NCI-H2107 treated with DMSO at 0.1 percent for 48 hours (cell line): Measurements from ENCODE around the gene ACTL6B.
A peak's percentile ranks its signal among the peaks of the same experiment; 100 is the strongest.
"Not testable (repeated sequence)": the region's sequence is repeated elsewhere in the genome, so short reads cannot be mapped to it uniquely, and the experiment has no call there.

Source experiments
- DNase-seq: peaks from one replicate; lab custom pipeline; 2025; ENCODE audit not compliant: unreplicated experiment; lab: John Stamatoyannopoulos, UW

The ACTL6B gene

DNA sequence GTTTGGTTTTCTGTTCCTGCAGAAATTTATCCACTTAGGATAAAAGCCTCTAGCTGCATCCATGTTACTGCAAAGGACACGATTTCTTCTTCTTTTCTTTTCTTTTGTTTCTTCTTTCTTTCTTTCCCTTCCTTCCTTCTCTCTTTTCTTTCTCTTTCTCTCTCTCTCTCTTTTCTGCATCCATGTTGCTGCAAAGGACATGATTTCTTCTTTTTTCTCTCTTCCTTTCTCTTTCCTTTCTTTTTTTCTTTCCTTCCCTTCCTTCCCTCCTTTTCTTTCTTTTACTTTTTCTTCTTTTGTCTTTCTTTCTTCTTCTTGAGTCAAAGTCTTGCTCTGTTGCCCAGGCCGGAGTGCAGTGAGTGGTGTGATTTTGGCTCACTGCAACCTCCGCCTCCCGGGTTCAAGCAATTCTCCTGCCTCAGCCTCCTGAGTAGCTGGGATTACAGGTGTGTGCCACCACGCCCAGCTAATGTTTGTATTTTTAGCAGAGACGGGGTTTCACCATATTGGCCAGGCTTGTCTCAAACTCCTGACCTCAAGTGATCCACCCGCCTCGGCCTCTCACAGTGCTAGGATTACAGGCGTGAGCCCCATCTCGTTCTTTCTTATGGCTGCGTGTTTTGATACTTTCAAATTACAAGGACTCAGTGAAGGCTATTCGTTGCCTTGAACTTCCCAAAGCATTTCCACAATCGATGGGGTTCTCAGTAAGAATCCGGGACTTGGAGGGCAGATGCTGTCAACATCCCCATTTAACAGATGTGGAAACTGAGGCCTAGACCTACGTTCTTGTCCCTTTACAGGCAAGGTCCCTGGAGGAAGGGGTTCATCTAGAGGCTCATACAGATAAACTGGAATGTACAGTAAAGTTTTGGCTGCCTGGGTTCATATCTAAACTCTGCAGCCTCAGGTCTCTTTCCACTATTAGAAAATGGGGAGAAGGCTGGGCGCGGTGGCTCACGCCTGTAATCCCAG lies 15.4 kb upstream of the ACTL6B start:
- no peak for DNase-seq

DNA sequence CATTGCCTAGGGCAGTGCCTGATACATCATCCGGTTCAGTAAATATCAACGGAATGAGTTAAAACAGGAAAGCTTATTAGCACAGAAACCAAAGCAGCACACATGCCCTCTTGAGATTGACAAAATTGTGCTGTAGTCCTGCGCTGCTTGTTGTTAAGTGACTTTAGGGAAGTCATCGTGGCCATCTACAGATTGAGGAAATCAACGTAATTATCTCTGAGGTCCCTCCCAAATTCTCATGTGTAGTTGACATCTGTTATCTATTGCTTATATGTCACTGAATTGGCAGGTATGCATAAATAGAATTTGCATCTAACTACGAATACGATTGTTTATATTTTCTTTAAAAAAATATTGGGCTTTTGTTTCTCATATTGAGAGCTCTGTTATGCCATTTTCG lies 13.8 kb upstream of the ACTL6B start:
- no peak for DNase-seq

DNA sequence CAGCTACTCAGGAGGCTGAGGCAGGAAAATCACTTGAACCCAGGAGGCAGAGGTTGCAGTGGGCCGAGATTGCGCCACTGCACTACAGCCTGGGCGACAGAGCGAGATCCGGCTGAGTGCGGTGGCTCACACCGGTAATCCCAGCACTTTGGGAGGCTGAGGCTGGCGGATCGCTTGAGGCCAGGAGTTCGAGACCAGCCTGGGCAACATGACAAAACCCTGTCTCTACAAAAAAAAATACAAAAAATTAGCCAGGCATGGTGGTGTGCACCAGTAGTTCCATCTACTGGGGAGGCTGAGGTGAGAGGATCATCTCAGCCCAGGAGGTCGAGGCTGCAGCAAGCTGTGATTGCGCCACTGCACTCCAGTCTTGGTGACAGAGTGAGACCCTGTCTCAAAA lies 12.9 kb upstream of the ACTL6B start:
- not testable (repeated sequence) for DNase-seq

DNA sequence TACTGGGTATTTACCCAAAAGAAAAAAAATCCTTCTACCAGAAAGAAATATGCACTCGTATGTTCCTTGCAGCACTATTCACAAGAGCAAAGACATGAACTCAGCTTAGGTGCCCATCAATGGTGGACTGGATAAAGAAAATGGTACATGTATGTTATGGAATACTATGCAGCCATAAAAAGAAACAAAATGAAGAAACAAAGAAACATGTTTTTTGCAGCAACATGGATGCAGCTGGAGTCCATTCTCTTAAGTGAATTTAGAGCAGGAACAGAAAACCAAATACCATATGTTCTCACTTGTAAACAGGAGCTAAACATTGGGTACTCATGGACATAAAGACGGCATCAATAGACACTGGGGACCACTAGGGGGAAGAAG lies 11.8 kb upstream of the ACTL6B start:
- DNase-seq: no peak

DNA sequence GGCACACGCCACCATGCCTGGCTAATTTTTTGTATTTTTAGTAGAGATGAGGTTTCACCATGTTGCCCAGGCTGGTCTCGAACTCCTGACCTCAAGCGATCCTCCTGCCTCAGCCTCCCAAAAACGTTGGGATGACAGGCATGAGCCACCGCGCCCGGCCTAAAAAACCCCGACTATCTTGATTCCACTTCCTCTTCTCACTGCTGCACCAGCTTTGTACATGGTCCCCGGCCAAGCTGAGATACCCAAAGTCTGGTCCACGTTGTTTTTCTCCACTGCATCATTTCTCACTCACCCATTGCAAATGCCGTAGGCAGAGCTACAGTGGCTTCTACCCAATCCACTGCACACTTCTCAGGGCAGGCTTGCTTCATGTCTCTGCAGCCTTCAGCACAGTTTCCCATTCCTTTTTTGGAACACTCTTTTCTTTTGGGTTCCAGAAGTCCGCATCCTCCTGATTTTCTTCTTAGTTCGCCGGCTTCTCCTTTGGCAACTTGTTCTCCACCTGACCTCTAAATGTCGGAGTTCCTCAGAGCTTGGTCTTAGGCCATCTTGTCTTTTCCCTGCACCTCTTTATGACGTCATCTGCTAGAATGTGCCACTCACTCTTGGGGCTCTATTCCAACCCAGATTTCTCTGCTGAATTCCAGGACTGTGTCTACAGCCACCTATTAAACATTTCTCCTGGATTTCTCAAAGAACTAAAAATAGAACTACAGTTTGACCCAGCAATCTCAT lies 11.3 kb upstream of the ACTL6B start:
- DNase-seq: no peak

DNA sequence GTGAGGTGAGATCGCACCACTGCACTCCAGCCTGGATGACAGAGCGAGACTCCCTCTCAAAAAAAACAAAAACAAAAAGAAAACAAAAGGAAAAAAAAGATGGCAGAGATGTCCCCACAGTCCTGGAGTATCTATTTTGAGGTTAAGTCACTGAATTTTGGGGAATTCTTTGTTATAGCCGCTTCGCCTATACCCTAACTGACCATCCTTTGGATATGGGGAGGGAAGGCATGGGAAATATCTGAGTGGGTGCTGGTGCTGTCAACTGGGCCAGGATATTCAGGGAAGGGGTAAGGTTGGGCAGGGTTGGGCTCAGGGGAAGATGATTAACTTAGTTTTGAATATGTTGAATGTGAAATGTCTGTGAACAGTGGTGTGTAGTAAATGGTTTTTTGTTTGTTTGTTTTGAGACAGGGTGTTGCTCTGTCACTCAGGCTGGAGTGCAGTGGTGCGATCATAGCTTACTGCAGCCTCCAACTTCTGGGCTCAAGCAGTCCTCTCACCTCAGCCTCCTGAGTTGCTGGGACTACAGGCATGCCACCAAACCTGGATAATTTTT lies 9.0 kb upstream of the ACTL6B start:
- no peak for DNase-seq

DNA sequence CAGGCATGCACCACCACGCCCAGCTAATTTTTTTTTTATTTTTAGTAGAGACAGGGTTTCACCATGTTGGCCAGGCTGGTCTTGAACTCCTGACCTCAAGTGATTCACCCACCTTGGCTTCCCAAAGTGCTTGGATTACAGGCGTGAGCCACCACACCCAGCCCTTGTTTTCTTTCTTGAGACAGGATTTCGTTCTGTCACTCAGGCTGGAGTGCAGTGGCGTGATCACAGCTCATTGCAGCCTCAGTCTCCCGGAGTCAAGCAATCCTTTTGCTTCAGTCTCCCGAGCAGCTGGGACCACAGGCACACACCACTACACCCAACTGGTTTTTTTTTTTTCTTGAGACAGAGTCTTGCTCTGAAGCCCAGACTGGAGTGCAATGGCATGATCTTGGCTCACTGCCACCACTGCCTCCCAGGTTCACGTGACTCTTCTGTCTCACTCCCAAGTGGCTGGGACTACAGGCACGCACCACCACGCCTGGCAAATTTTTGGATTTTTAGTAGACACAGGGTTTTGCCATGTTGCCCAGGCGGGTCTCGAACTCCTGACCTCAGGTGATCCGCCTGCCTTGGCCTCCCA lies 6.0 kb upstream of the ACTL6B start:
- DNase-seq: not testable (repeated sequence)

DNA sequence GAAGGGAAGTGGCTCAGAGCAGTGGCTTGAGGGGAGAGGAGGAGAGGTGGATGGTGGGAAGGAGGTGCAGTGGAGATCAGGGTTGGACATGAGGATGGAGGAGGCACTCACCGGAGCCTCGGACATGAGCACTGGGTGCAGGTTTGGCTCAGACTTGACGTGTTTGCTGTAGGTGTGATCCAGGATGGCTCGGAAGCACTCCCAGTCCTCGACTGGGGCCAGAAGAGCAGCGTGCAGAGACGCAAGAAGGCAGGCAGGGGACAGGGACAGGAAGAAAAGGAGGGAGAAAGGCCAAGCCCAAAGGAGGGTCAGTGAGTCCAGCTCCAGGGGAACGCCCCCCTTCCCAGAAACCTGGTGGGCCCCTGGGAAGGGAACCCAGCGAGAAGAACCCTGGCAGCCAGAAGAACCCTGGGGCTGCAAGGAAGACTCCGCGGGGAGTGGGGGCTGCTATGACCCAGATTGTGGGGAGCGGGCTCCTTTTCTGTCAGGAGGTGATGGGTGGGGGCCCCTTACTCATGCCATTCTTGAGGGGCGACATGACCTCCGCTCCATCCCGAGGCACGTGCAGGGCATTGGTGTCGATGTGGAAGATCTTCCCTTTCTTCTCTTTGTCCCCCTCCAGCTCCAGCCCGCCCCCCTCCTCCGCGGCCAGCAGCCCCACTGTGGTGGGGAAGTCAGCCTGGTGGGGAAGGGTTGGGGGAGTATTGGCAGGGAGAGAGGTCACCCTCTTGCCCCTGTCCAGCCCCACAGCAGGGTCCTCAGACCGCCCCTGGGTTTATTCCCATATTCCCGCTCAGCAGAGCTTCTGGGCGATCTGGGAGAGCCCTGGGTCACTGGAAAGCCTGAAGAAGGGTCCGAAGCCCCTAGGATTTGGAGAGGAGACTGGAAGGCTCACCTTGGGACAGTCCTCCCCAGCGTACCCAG lies 1.1 kb downstream of the ACTL6B start:
- DNase-seq: no peak

DNA sequence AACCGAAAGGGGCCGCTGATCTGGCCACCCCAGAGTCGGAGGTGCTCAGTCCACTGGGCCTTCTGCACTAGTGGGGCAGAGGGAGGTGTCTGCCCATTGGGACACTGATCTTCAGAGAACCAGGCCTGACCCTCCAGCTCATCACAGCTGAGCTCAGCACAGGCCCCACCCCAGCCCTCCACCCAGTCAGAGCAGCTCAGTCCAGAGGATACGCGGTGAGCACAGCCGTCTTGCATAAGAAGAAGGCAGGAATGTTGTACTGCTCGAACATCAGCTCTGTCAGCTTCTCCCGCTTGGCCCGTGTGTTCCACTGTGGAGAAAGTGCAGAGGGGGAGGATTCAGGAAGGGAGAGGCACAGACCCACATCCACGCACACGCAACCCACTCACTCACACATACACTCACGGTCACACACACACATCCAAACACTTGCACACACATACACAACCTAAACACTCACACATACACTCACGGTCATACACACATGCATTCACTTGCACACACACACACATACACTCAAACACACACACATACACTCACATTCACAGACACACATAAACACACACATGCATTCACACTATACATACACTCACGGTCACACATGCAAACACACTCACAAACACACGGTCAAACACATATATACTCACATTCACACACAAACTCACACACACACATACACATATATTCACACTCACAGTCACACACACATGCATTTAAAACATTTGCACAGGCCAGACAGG lies 6.3 kb downstream of the ACTL6B start:
- DNase-seq: no peak

DNA sequence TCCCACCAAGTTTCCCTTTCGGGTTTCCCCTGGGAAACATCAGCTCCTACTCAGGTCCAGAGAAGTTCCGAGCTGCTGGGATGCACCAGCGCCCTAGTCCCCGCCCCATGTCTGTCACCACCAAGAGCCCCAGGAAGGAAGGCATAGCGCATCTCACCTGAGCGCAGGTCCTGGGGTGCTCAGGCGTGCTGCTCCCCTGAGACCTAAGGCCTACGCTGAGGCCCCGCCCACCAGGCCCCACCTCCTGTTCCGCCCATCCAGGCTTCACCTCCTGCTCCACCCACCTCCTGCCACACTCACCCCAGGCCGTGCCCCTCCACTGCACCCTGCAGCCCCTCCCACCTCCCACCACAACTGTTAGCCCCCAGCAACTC lies 13.7 kb downstream of the ACTL6B start:
- peak; percentile 19 for DNase-seq

DNA sequence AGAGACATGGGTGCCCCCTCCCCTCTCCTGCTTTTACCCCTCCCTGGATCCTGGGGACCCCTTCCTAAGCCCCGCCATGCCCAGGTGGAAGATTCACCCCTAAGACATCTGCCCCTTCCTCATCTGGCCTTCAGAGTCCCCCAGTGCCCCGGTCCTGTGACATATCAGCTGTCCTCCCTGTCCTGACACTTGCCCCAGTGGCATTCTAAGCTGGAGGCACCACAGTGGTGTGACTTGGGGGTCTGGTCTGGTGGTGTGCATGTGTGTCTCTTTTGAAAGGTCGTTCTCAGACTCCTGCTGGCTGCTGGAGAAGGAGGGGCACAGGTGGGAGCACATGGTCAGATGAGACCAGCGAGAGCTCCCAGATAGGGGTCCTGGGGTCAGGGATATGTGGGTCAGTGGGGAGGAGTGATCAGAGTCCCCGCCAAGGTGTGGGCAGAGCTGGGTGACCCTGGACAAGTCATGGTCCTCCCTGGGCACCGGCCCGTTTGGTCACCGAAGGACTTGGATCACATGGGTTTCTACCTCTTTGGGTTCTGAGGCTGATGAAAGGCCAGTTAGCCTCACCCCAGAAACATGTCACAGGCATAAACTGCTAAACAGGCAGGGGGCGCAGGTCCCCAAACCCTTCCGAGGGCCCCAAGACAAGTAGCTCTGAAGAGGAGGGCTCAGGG lies 14.3 kb downstream of the ACTL6B start:
- no peak for DNase-seq

DNA sequence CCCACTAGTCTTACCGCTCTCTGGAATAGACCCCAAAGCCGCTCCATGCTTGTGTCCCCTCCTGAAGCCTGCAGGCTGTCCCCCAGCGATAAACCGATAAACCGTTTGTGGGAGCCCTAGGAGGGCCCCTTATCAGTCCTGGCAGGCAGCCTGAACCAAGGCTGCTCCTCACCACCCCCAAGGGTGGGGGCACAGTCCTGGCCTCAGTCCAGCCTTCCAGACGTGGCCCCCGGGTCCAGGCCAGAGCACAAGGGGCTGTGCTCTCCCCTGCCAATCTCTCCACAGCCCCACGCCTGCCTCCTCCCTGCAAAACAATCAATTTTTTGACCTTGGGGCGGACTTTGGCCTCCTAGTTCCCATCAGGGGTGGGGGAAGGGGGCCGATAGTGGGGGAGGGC lies 14.8 kb downstream of the ACTL6B start, which contains the start of gene TFR2:
TFR2 (minus strand) TSS at position 90 of the 397 bp plus-strand sequence; CDS start at position 47, 43 bp downstream.
- DNase-seq: no peak

DNA sequence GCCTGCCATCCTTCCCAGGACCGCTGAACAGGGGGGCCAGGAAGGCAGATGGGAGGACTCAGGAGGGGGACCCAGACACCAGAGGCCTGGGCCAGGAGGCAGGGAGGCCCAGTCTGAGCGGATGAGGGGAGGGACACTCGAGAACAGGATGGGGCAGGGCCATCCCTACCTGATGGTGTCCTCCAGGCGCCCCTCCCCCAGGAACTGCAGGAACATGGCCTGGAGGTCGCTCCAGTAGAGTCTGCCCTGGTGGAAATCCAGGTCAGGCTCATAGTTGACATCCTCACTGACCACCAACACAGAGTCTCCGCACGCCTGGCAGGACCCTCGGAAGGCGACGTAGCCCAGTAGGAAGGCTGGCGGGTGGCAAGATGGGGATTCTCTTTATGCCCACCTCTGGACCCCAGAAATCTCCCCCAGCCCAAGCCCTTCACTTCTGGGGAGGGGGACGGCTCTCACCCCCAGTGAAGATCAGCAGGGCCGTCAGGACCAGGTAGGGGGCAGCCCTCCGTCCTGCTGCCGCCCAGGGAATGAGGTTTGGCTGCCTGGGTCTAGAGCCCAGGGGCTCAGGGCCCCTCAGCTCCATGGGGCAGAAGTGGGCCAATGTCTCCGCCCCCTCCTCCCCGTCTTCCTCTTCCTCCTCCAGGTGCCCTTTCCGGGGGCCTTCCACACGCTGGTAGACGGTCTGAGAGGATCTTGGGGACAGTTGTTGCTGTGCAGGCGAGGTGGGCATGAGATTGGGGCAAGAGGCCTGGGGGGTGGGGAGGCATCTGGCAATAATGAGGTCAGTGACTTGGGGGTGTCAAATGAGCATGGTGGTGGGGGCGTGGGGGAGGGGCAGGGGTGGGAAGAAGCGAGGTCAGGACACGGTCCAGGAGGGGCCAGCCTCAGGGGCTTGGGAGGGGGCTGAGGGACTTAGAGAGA lies 15.5 kb downstream of the ACTL6B start:
- no peak for DNase-seq

DNA sequence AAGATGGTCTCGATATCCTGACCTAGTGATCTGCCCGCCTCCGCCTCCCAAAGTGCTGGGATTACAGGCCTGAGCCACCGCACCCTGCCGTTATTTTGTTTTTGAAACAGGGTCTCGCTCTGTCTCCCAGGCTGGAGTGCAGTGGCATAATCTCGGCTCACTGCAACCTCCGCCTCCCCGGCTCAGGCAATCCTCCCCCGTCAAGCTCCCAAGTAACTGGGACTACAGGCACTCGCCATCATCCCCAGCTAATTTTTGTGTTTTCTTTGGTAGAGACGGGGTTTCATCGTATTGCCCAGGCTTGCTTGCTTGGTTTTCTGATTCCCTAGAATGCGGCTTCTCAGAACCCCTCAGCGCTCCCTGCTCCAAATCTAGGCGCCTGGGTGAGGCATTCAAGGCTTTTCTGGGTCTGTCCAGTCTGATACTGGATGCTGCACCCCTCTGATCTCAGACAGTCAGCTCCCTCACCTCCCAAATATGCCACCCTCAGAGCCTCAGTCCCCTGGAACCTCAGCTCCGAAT lies 16.2 kb downstream of the ACTL6B start:
- no peak for DNase-seq

DNA sequence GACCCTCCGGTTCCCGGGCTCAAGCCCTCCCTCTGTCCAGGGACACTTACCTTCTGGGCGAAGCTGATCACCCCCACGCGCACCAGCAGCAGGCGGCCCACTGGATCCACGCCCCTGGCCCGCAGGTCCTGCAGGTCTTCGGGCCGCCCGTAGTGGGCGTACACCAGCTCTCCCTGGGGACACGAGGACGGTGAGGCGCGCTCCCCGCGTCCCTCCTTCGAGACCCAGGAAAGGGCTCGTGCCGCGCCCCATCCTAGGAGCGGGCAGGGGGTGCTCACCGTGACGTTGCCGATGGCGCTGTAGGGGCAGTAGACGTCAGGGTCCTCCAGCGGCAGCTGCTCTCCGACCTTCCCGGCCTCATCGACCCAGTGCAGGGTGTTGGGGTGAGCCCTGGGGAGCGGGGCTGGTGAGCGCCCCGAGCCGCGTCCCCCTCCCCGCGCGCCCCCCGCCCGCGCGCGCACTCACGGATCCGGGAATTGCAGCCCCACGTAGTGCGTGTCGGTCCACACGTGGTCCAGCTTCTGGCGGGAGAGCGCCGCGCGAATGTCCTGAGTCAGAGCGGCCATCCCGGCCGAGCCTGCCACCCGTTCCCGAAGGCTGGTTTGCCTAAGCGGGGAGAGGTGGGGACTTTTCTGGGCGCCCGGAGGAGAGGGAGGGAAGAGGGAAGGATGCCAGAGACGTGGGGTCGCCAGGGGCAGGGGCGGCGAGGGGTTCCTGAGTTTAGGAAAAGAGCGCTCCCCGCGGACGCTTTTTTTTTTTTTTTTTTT lies 23.1 kb downstream of the ACTL6B start:
- no peak for DNase-seq

DNA sequence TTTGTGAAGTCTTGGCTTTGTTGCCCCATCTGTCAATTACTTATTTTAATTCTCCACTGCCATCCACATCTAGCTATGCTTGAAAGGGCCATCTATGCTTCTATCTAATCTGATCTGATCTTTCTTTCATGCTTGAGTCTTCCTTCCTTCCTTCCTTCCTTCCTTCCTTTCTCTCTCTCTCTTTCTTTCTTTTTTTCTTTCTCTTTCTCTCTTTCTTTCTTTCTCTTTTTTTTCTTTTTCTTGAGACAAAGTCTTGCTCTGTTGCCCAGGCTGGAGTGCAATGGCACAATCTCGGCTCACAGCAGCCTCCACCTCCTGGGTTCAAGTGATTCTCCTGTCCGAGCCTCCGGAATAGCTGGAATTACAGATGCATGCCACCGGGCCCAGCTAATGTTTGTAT lies 26.2 kb downstream of the ACTL6B start:
- DNase-seq: no peak

DNA sequence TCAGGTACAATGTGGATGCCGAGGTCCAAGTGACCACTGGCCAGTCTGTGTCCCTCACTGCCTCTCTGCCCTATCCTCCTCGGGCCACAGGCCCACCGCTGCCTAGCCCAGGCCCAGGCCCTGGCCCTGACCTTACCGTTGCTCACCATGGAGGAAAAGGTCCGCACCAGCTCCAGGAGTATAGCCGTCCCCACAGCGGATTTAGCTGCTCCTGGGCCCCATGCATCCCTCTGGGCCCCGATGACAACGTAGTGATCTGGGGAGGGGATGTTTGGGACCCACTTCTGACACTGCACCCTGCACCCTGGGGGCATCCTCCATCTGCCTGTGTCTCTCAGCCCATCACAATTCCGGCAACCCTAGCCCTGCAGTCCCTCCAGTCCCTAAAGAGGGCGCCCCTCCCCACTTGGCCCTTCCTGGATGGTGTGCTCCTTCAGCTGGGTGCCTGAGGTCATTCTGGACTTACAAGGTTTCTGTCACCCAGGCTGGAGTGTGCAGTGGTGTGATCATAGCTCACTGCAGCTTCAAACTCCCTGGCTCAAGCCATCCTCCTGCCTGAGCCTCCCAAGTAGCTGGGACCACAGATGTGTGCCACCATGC lies 27.0 kb downstream of the ACTL6B start:
- DNase-seq: no peak
